ENCODE data around the gene RRH.
"Not testable (repeated sequence)": the region's sequence is repeated elsewhere in the genome, so short reads cannot be mapped to it uniquely, and the experiment has no call there.

Gene RRH

GRCh38 chr4:109847896-109848442 lies 20.2 kb downstream of the RRH start, which contains the start of gene LRIT3:
TSS of gene LRIT3 (plus strand) at chr4:109848107. CDS start at chr4:109848202, 95 bp downstream.
- H3K4me1 ChIP-seq (ENCODE audit: insufficient read depth, low read length), result peaks cover 9% of the 10 kb centered on the region; the same call in 1 of the 2 replicates
- WGBS, result 85% methylated on average over 5 of the region's 5 CpGs

GRCh38 chr4:109848501-109848900 lies 20.7 kb downstream of the RRH start:
- Histone ChIP-seq H3K4me1 (ENCODE audit: insufficient read depth, low read length) (peaks cover 9% of the 10 kb centered on the region; the same call in 1 of the 2 replicates), H3K9ac (ENCODE audit: low read depth, low read length) (no peak overlapping the region), H3K27ac (ENCODE audit: low read depth, low read length) (no peak overlapping the region), H3K36me3 (ENCODE audit: insufficient read depth, low read length) (no peaks in the 10 kb centered on the region), H3K27me3 (ENCODE audit: insufficient read depth, low read length) (no peaks in the 10 kb centered on the region), H3K9me3 (ENCODE audit: insufficient read depth, low read depth, low read length) (no peaks in the 10 kb centered on the region), H3K4me3 (ENCODE audit: low read length) (no peak overlapping the region)
- 79% methylated on average over 2 of the region's 2 CpGs for WGBS

More at GRCh38 chr4:109847896-109848442, 20.2 kb downstream of the RRH start, which contains the start of gene LRIT3:
- Histone ChIP-seq H3K9me3 (ENCODE audit: insufficient read depth, low read depth, low read length) (no peaks in the 10 kb centered on the region), H3K27ac (ENCODE audit: low read depth, low read length) (no peak within 1 kb of the TSS), H3K9ac (ENCODE audit: low read depth, low read length) (no peak within 1 kb of the TSS), H3K27me3 (ENCODE audit: insufficient read depth, low read length) (no peaks in the 10 kb centered on the region), H3K36me3 (ENCODE audit: insufficient read depth, low read length) (no peaks in the 10 kb centered on the region), H3K4me3 (ENCODE audit: low read length) (no peak within 1 kb of the TSS)

GRCh38 chr4:109850601-109851000 lies 22.8 kb downstream of the RRH start:
- Histone ChIP-seq H3K4me3 (ENCODE audit: low read length) (no peak overlapping the region), H3K27me3 (ENCODE audit: insufficient read depth, low read length) (no peaks in the 10 kb centered on the region), H3K36me3 (ENCODE audit: insufficient read depth, low read length) (no peaks in the 10 kb centered on the region), H3K9me3 (ENCODE audit: insufficient read depth, low read depth, low read length) (no peaks in the 10 kb centered on the region), H3K9ac (ENCODE audit: low read depth, low read length) (no peak overlapping the region), H3K4me1 (ENCODE audit: insufficient read depth, low read length) (peaks cover 9% of the 10 kb centered on the region; the same call in 1 of the 2 replicates), H3K27ac (ENCODE audit: low read depth, low read length) (no peak overlapping the region)
- WGBS, result 90% methylated on average over 5 of the region's 5 CpGs

GRCh38 chr4:109859426-109860300 lies 31.9 kb downstream of the RRH start:
- H3K27ac ChIP-seq (ENCODE audit: low read depth, low read length); H3K27me3 ChIP-seq (ENCODE audit: insufficient read depth, low read length); H3K4me3 ChIP-seq (ENCODE audit: low read length); H3K9ac ChIP-seq (ENCODE audit: low read depth, low read length); H3K9me3 ChIP-seq (ENCODE audit: insufficient read depth, low read depth, low read length); H3K4me1 ChIP-seq (ENCODE audit: insufficient read depth, low read length); H3K36me3 ChIP-seq (ENCODE audit: insufficient read depth, low read length): not testable (repeated sequence)
- WGBS, result 79% methylated on average over 4 of the region's 4 CpGs

GRCh38 chr4:109861271-109861670 lies 33.5 kb downstream of the RRH start:
- H3K4me1 ChIP-seq (ENCODE audit: insufficient read depth, low read length), result no peaks in the 10 kb centered on the region
- no peak overlapping the region for H3K4me3 ChIP-seq (ENCODE audit: low read length)
- H3K36me3 ChIP-seq (ENCODE audit: insufficient read depth, low read length), result no peaks in the 10 kb centered on the region
- no peaks in the 10 kb centered on the region for H3K27me3 ChIP-seq (ENCODE audit: insufficient read depth, low read length)
- no peak overlapping the region for H3K27ac ChIP-seq (ENCODE audit: low read depth, low read length)
- no peak overlapping the region for H3K9ac ChIP-seq (ENCODE audit: low read depth, low read length)
- 93% methylated on average over 1 of the region's 2 CpGs for WGBS
- peaks cover 9% of the 10 kb centered on the region; the same call in 1 of the 2 replicates for H3K9me3 ChIP-seq (ENCODE audit: insufficient read depth, low read depth, low read length)

GRCh38 chr4:109861916-109862511 lies 34.2 kb downstream of the RRH start:
- no peak overlapping the region for H3K4me3 ChIP-seq (ENCODE audit: low read length)
- H3K27ac ChIP-seq (ENCODE audit: low read depth, low read length), result no peak overlapping the region
- H3K36me3 ChIP-seq (ENCODE audit: insufficient read depth, low read length), result no peaks in the 10 kb centered on the region
- 92% methylated on average over 2 of the region's 3 CpGs for WGBS
- H3K9me3 ChIP-seq (ENCODE audit: insufficient read depth, low read depth, low read length), result peaks cover 9% of the 10 kb centered on the region; the same call in 1 of the 2 replicates
- no peaks in the 10 kb centered on the region for H3K4me1 ChIP-seq (ENCODE audit: insufficient read depth, low read length)
- H3K9ac ChIP-seq (ENCODE audit: low read depth, low read length), result no peak overlapping the region
- H3K27me3 ChIP-seq (ENCODE audit: insufficient read depth, low read length), result no peaks in the 10 kb centered on the region

GRCh38 chr4:109864134-109864533 lies 36.4 kb downstream of the RRH start:
- Histone ChIP-seq H3K4me3 (ENCODE audit: low read length) (no peak overlapping the region), H3K36me3 (ENCODE audit: insufficient read depth, low read length) (no peaks in the 10 kb centered on the region), H3K27me3 (ENCODE audit: insufficient read depth, low read length) (no peaks in the 10 kb centered on the region), H3K9ac (ENCODE audit: low read depth, low read length) (no peak overlapping the region), H3K4me1 (ENCODE audit: insufficient read depth, low read length) (no peaks in the 10 kb centered on the region), H3K27ac (ENCODE audit: low read depth, low read length) (no peak overlapping the region), H3K9me3 (ENCODE audit: insufficient read depth, low read depth, low read length) (peaks cover 9% of the 10 kb centered on the region; the same call in 1 of the 2 replicates)

GRCh38 chr4:109870061-109870460 lies 42.3 kb downstream of the RRH start:
- H3K9ac ChIP-seq (ENCODE audit: low read depth, low read length), result no peak overlapping the region
- no peak overlapping the region for H3K4me3 ChIP-seq (ENCODE audit: low read length)
- no peaks in the 10 kb centered on the region for H3K27me3 ChIP-seq (ENCODE audit: insufficient read depth, low read length)
- 68% methylated on average over 5 of the region's 5 CpGs for WGBS
- H3K27ac ChIP-seq (ENCODE audit: low read depth, low read length), result no peak overlapping the region
- no peaks in the 10 kb centered on the region for H3K36me3 ChIP-seq (ENCODE audit: insufficient read depth, low read length)
- no peaks in the 10 kb centered on the region for H3K4me1 ChIP-seq (ENCODE audit: insufficient read depth, low read length)
- H3K9me3 ChIP-seq (ENCODE audit: insufficient read depth, low read depth, low read length), result no peaks in the 10 kb centered on the region

GRCh38 chr4:109872065-109872464 lies 44.3 kb downstream of the RRH start:
- H3K36me3 ChIP-seq (ENCODE audit: insufficient read depth, low read length), result no peaks in the 10 kb centered on the region
- H3K27me3 ChIP-seq (ENCODE audit: insufficient read depth, low read length), result no peaks in the 10 kb centered on the region
- H3K9ac ChIP-seq (ENCODE audit: low read depth, low read length), result no peak overlapping the region
- no peaks in the 10 kb centered on the region for H3K4me1 ChIP-seq (ENCODE audit: insufficient read depth, low read length)
- no peak overlapping the region for H3K27ac ChIP-seq (ENCODE audit: low read depth, low read length)
- H3K9me3 ChIP-seq (ENCODE audit: insufficient read depth, low read depth, low read length), result no peaks in the 10 kb centered on the region
- WGBS, result 100% methylated on average over 2 of the region's 2 CpGs
- no peak overlapping the region for H3K4me3 ChIP-seq (ENCODE audit: low read length)

- 93% methylated on average over 6 of the region's 6 CpGs for WGBS
- Histone ChIP-seq H3K9me3 (ENCODE audit: insufficient read depth, low read depth, low read length) (no peaks in the 10 kb centered on the region), H3K9ac (ENCODE audit: low read depth, low read length) (no peak overlapping the region), H3K27ac (ENCODE audit: low read depth, low read length) (no peak overlapping the region), H3K27me3 (ENCODE audit: insufficient read depth, low read length) (no peaks in the 10 kb centered on the region), H3K4me3 (ENCODE audit: low read length) (no peak overlapping the region), H3K4me1 (ENCODE audit: insufficient read depth, low read length) (no peaks in the 10 kb centered on the region), H3K36me3 (ENCODE audit: insufficient read depth, low read length) (no peaks in the 10 kb centered on the region)
These were observed 45.3 kb downstream of the RRH start for GRCh38 chr4:109872950-109873656.
